HG02840 (cell line): ENCODE measurements around the gene CHRNG.
A peak's percentile ranks its signal among the peaks of the same experiment; 100 is the strongest.
"Not testable (repeated sequence)": the region's sequence is repeated elsewhere in the genome, so short reads cannot be mapped to it uniquely, and the experiment has no call there.

Experiments used
- ATAC-seq: cut with Tn5 transposase; IDR thresholded peaks from one replicate; pipeline ENCODE4 v1.9.1; 2021; ENCODE audit warnings: mild to moderate bottlenecking, moderate library complexity, moderate number of reproducible peaks; ENCODE audit not compliant: unreplicated experiment, low FRiP score

CHRNG gene

GRCh38 chr2:232542715-232543467 lies 3.4 kb downstream of the CHRNG start:
- ATAC-seq = no peak

- no peak for ATAC-seq
Observed at GRCh38 chr2:232543491-232543890, 4.0 kb downstream of the CHRNG start.

- no peak for ATAC-seq
Observed at GRCh38 chr2:232543928-232544631, 4.6 kb downstream of the CHRNG start.

- no peak for ATAC-seq
Observed at GRCh38 chr2:232544674-232545073, 5.2 kb downstream of the CHRNG start.

GRCh38 chr2:232545511-232546375 lies 6.3 kb downstream of the CHRNG start:
- ATAC-seq = no peak

GRCh38 chr2:232547991-232548390 lies 8.5 kb downstream of the CHRNG start:
- ATAC-seq = no peak

- no peak for ATAC-seq
Observed at GRCh38 chr2:232549655-232550353, 10.3 kb downstream of the CHRNG start.

GRCh38 chr2:232550354-232551249 lies 11.1 kb downstream of the CHRNG start, which contains the start of the genes EIF4E2 and TIGD1:
EIF4E2 (plus strand) TSS chr2:232550689; CDS start chr2:232550725, 36 bp downstream.
TIGD1 (minus strand) TSS chr2:232550557; CDS start chr2:232549882, 675 bp downstream.
- peak; percentile 91 for ATAC-seq

GRCh38 chr2:232551250-232551638 lies 11.8 kb downstream of the CHRNG start:
- no peak for ATAC-seq

- no peak for ATAC-seq
Observed at GRCh38 chr2:232551776-232552175, 12.3 kb downstream of the CHRNG start.

GRCh38 chr2:232556426-232556825 lies 16.9 kb downstream of the CHRNG start:
- ATAC-seq = no peak

- no peak for ATAC-seq
Observed at GRCh38 chr2:232562515-232563151, 23.1 kb downstream of the CHRNG start.

- no peak for ATAC-seq
Observed at GRCh38 chr2:232563580-232563979, 24.1 kb downstream of the CHRNG start.

GRCh38 chr2:232567721-232568120 lies 28.2 kb downstream of the CHRNG start:
- ATAC-seq = no peak

GRCh38 chr2:232568161-232568560 lies 28.7 kb downstream of the CHRNG start:
- no peak for ATAC-seq

- ATAC-seq = no peak
Observed at GRCh38 chr2:232569541-232569940, 30.0 kb downstream of the CHRNG start.

- ATAC-seq = not testable (repeated sequence)
Observed at GRCh38 chr2:232570481-232570880, 31.0 kb downstream of the CHRNG start.

- no peak for ATAC-seq
Observed at GRCh38 chr2:232571026-232571474, 31.6 kb downstream of the CHRNG start.

GRCh38 chr2:232573042-232573441 lies 33.5 kb downstream of the CHRNG start:
- ATAC-seq = no peak
